RWPE2 (cell line): Measurements from ENCODE around the gene PCDH15.

Experiments used
- ATAC-seq: fragments of 200-7000 bp; cut with Tn5 transposase; 3 replicates; pipeline ENCODE4 v1.9.1; 2021; ENCODE audit warnings: low read depth
- DNase-seq: peaks from one replicate; pipeline ENCODE4 v3.0.0-alpha.2; 2020; ENCODE audit warnings: low spot score
- H3K27ac ChIP-seq: fragments of 450-650 bp; 2 replicates; pipeline ENCODE4 v1.5.1; 2017; ENCODE audit warnings: mild to moderate bottlenecking; ENCODE audit not compliant: poor library complexity, severe bottlenecking
- H3K27me3 ChIP-seq: fragments of 250-450 bp; sonication (Bioruptor Pico); 2 replicates; pipeline ENCODE4 v1.5.1; 2021; ENCODE audit warnings: mild to moderate bottlenecking, moderate library complexity; ENCODE audit not compliant: insufficient read depth, poor library complexity, severe bottlenecking
- H3K36me3 ChIP-seq: fragments of 250-450 bp; sonication (Bioruptor Pico); 2 replicates; pipeline ENCODE4 v1.5.1; 2020; ENCODE audit warnings: low read depth, mild to moderate bottlenecking, moderate library complexity
- H3K4me1 ChIP-seq: fragments of 250-450 bp; sonication (Bioruptor Pico); 2 replicates; pipeline ENCODE4 v1.5.1; 2021; ENCODE audit warnings: mild to moderate bottlenecking, moderate library complexity; ENCODE audit not compliant: insufficient read depth, poor library complexity, severe bottlenecking
- H3K4me3 ChIP-seq: fragments of 250-450 bp; sonication (Bioruptor Pico); 2 replicates; pipeline ENCODE4 v1.5.1; 2021; ENCODE audit warnings: mild to moderate bottlenecking, moderate library complexity; ENCODE audit not compliant: severe bottlenecking
- H3K9me3 ChIP-seq: fragments of 250-450 bp; sonication (Bioruptor Pico); 2 replicates; pipeline ENCODE4 v1.5.1; 2021; ENCODE audit warnings: mild to moderate bottlenecking, moderate library complexity; ENCODE audit not compliant: severe bottlenecking
- CTCF ChIP-seq: fragments of 450-650 bp; IDR thresholded peaks from one replicate; pipeline ENCODE4 v1.5.1; 2017; ENCODE audit warnings: mild to moderate bottlenecking, moderate library complexity; ENCODE audit not compliant: poor library complexity, severe bottlenecking

The PCDH15 gene

GRCh38 chr10:54444170-54444569 lies 356.9 kb downstream of the PCDH15 start:
- no peak overlapping the region for H3K27ac ChIP-seq
- no peaks in the 10 kb centered on the region for H3K9me3 ChIP-seq
- TF ChIP-seq CTCF: no peak
- no peaks in the 10 kb centered on the region for H3K27me3 ChIP-seq
- H3K36me3 ChIP-seq: no peaks in the 10 kb centered on the region
- no peak for DNase-seq
- ATAC-seq: no peak
- no peaks in the 10 kb centered on the region for H3K4me1 ChIP-seq
- no peak overlapping the region for H3K4me3 ChIP-seq

GRCh38 chr10:54441275-54441674 lies 359.8 kb downstream of the PCDH15 start:
- no peaks in the 10 kb centered on the region for H3K4me1 ChIP-seq
- no peak for DNase-seq
- no peak for ATAC-seq
- no peaks in the 10 kb centered on the region for H3K27me3 ChIP-seq
- H3K27ac ChIP-seq: no peak overlapping the region
- no peaks in the 10 kb centered on the region for H3K9me3 ChIP-seq
- no peak for TF ChIP-seq CTCF
- no peaks in the 10 kb centered on the region for H3K36me3 ChIP-seq
- H3K4me3 ChIP-seq: no peak overlapping the region

GRCh38 chr10:54434782-54435181 lies 366.2 kb downstream of the PCDH15 start:
- ATAC-seq (no peak), DNase-seq (no peak)
- TF ChIP-seq CTCF: no peak
- Histone ChIP-seq H3K27me3 (no peaks in the 10 kb centered on the region), H3K9me3 (no peaks in the 10 kb centered on the region), H3K27ac (no peak overlapping the region), H3K4me1 (no peaks in the 10 kb centered on the region), H3K36me3 (no peaks in the 10 kb centered on the region), H3K4me3 (no peak overlapping the region)

- Histone ChIP-seq H3K9me3 (no peaks in the 10 kb centered on the region), H3K36me3 (no peaks in the 10 kb centered on the region), H3K4me1 (no peaks in the 10 kb centered on the region), H3K27me3 (no peaks in the 10 kb centered on the region), H3K4me3 (no peak overlapping the region), H3K27ac (no peak overlapping the region)
- TF ChIP-seq CTCF: peak; percentile 15
- no peak for ATAC-seq
- no peak for DNase-seq
Measured at GRCh38 chr10:54415483-54415882, 385.5 kb downstream of the PCDH15 start.

GRCh38 chr10:54402576-54402975 lies 398.5 kb downstream of the PCDH15 start:
- peak; percentile 65 for TF ChIP-seq CTCF
- Histone ChIP-seq H3K9me3 (no peaks in the 10 kb centered on the region), H3K4me1 (no peaks in the 10 kb centered on the region), H3K27me3 (no peaks in the 10 kb centered on the region), H3K27ac (no peak overlapping the region), H3K4me3 (no peak overlapping the region), H3K36me3 (no peaks in the 10 kb centered on the region)
- no peak for ATAC-seq
- no peak for DNase-seq
